Endometrium (tissue), 2 donors: Measurements from ENCODE around the gene TREH.
"Not testable (repeated sequence)": the region's sequence is repeated elsewhere in the genome, so short reads cannot be mapped to it uniquely, and the experiment has no call there.

Experiments used
- FAIRE-seq: peaks from 2 replicates; lab custom pipeline; 2012; peaks lifted over from hg19 to GRCh38; lab: Jason Lieb, UNC
- donor health status: control.
- donor health status: control.

TREH gene

DNA sequence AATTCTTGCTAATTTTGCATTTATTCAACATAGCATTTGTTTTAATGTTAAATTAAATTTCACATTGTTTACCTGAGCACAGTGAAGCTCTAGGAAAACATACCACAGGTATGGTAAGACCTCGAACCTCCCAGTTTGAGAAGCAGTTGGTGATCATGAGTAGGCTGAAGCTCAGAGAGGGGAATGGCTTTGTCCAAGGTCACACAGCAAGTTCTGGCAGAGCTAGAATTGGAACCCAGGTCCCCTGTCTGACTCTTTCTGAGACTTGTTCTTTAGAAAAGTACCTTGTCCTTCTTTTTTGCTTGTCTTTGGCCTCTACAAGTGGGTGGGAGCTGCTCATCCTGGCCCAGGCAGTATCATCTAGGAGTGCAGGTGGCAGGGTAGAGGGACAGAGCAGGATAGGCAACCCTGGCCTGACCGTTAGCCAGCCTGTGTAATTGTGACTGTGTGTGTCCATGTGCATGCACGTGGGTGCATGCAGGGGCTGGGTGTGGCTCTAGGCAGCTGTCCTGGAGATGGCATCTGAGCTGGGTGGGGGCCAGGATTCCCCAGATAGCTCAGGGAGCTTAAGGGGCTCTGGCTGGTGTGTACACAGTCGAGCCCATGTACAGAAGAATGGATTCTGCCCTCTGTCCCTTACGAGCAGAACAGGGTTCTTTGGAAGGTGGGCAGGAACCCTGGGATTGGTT, 50.4 kb downstream of the TREH start:
- no peak for FAIRE-seq

DNA sequence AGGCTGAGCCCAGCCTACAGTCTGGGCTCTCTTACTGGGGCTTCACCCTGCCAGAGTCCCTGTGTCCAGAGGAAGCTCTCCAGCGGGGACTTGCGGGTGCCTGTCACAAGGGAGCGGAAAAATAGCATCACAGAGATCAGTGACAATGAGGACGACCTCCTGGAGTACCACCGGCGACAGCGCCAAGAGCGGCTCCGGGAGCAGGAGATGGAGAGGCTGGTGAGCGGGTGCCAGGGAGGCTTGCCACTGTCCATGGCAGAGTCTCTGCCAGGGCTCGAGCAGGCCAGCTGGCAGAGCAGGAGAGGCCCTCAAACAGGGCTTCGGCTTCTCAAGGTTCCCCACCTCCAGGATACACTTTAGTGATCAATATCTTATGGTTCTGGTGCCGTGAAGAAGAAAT, 51.0 kb downstream of the TREH start:
- no peak for FAIRE-seq

DNA sequence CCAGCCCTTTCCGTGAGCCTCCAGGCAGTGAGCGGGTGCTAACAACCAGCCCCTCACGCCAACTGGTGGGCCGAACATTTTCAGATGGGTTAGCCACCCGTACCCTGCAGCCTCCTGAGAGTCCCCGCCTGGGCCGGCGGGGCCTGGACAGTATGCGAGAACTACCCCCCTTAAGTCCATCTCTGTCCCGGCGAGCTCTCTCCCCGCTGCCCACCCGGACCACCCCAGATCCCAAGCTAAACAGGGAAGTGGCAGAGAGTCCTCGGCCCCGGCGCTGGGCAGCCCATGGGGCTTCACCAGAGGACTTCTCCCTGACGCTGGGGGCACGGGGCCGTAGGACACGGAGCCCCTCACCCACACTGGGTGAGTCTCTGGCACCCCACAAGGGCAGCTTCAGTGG, 51.4 kb downstream of the TREH start:
- no peak for FAIRE-seq

DNA sequence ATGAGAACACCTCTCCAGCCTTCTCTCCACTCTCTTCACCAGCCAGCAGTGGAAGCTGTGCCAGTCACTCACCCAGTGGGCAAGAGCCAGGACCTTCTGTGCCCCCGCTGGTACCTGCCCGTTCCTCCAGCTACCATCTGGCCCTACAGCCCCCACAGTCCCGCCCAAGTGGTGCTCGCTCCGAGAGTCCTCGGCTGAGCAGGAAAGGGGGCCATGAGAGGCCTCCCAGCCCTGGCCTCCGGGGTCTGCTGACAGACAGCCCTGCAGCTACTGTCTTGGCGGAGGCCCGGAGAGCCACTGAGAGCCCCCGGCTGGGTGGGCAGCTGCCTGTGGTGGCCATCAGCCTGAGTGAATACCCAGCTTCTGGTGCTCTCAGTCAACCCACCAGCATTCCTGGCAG, 51.9 kb downstream of the TREH start:
- no peak for FAIRE-seq

DNA sequence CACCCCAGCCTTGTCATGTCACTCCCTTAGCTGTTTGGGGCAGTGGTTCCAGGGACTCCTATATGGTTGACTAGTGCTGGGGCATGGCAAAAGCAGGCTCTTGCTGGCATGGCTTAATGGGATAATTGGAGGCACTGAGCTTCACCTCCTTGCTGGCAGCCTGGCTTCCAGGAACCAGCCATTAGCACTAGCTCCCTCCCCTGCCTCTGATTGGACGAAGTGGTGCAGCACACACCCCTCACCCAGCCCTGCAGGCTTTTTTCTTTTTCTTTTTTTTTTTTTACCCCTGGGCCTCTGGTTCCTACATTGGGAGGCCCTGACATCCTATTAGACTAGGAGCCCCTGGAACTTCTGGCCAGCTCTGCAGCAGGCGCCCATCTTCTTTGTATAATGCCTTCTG, 53.5 kb downstream of the TREH start:
- FAIRE-seq, result no peak

DNA sequence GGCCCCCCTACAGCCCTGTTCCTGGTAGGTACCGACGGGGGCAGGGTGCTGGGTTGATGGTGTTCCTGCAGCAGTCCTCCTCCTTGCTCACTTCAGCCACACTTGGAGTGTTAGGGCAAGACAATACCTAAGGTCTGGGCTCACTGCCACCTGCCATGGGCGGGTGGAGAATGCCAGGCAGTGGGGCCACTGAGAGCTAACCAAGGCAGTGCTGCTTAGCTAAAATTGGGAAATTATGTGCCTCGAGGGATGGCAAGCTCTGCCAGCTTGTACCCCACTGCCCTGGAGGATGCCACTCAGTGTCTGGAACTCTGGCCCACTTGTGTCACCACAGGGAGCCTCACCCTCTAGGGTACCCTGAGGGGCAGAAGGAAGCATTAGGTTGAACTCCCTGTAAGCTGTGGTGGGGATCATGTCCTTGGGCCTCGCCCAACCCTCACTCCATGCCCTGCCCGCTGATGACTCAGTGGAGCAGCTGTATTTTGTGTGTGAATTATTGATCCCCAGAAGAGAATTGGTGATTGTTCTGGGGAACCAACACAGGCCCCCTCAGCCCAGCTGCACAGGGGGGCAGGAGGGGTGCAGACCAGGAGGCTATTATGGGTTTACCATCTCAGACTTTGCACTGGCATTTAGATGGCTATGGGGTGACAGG, 54.3 kb downstream of the TREH start:
- no peak for FAIRE-seq

DNA sequence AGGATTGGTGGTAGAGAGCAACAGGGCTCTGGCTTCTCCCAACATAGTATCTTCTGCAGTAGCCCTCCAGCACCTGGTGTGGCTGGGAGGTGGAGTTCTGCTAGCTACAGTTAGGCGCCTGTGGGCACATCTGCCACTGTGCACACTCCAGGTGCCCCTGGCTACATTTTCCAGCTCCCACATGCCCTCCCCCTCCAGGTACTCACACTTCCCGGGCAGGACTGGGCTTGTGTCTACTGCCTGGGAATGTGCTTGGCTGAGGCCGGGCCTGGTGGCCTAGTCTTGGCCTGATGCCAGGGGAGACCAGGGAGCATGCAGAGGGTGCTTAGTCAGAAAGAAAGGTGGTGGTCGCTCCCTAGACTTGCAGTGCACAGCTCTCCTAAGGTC, 56.2 kb downstream of the TREH start:
- FAIRE-seq, result no peak

DNA sequence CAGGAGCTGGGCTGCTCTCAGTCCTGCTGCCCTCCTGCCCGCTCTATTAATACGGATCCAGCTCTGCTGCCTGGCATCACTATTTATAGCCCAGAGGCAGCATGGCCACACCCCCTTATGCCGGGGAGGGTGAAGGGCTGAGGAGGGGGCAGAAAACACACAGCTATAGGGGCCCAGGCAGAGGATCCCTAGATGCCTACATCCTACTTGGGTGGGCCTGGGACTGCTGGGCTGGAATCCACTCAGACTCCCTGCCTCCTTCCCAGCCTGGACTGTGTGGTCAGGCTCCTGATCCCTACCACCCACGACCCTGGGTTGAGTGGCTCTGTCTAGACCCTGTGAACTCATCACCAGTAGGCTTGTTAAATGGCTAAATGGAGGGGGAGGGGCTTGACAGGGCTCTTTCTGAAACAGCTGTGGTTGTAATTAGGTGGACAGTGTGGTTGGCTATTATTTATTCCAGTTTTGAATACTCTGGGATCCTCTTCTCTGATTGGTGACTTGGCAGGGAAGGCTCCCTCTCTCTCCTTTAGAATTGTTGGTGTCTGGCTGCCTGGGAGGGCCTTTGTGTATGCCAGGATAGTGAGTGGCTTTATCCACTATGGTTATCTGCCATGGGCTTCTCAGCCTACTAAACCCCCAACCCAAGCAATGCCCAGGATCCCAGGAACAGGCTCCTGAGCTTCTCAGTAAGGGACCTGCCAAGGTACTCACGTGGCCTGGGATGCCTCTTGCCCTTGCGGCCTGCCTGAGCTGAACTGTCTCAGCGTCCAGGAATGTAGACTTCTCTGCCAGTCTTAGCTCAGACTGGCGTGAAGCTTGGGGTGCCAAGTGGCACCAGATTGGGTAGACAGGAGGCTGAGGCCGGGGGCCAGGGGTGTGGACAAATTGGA, 56.8 kb downstream of the TREH start:
- no peak for FAIRE-seq

DNA sequence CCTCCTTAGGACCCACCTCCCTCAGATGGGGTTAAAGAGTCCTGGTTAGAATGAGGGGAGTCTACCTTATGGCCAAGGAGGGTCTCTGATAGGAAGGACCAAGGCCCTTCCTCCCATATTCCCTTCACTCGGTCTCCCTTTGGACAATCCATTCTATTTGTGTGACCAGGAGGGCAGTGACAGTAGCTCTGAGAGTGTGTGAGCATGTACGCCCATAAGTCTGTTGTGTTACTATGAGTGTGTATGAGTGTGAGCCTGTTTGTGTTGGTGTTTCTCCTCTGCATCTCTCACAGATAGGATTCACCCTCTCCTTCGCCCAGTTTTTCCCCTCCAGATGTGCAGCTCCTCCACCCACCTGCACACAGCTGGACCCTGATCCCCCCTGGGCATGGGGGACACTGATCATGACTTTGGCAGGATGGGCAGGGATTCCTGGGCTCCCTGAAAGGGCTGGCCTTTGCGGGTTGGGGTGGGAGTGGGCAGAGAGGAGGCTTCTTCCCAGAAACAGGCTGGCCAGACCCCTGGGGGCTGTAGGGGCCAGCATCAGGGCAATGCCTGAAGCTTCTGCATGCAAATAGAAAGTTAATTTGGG, 57.6 kb downstream of the TREH start:
- FAIRE-seq, result no peak

DNA sequence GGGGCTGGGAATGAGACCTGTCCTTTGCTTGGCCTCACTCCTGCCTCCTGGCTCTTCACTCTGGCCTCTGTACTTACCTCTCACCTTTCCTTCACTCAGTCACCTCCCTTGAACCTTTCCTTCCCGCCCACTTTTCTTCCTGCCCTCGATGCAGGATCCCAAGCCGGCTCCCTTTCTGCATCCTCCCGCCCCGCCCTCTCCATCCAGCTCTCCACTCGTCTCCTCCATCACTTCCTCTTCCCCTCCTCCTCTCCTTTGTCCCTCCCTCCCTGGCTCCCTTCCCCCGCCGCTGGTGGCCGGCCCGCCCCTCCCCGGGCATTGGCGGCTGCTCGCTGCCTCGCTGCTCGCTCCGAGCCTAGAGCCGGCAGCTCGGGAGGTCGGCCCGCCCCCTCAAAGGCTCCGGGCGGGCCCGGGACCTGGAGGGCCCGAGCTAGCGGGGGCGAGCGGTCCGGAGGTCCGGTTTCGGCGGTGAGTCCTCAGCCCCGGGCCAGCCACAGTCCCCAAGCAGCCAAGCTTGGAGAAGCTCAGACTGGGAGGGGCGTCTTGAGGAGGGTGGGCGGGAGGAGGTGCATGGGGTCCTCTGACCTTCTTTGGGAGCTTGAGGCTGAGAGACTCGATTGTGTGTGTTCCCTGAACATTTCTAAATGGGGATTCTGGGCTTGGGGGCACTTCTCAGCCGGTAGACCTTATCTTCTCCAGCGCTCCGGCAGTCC, 58.2 kb downstream of the TREH start:
- FAIRE-seq, result no peak

DNA sequence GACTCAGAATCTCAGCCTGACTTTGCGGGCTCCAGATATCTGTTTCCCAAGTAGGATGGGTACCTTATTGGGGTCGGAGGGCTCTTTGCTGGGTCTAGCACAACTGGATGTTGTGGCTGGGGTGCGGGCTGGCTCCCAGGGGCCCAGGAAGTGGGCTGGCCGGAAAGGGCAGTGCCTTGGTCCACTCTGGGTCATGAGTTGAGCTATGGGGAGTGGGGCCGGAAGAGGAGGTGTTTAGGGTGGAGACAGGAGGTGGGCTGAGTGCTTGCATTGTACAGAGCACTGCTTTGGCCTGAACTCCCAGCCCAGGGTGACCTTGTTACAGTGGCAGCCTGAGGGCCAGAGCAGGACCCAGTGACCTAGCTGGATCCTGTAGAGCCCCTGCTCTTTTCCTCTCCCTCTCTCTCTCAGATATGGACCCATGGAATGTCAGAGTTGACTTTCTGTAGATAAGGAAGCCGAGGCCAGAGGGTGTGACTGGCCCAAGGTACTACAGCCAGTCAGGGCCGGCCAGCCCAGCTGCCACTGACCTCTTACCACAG, 58.9 kb downstream of the TREH start:
- FAIRE-seq, result no peak

DNA sequence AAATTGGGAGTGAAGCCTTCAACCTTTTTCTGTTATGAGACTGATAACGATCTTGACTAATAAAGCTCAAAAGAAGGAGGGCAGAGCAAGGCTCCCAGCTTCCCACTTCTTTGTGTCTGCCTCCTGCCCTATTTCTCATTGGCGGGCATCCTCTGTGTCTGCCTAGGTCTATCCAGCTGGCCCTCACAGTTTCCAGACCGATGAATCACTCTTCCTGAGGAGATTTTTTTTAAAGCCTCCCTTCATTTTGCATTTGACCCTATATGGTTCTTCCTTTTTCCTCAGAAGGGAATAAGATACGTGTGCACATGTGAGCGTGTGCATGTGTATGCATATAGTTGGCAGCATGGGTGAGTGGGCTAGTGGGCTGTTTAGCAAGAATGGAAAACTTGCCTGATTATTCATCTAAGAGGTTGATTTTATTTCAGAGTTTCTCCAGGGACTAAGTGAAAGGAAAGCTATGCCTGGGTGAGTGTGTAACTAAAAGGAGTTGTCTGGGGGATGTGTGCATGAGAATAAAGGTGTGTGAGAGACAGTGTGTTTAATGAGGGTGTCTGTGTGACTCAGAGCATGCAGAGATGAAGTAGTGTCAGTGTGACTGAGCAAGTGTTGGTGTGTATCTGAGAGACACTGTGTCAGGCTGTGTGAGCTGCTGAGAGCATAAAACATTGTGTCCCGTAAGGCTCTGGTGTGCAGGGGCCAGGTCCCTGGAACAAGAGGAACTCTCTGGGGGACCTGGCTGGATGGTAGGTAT, 59.8 kb downstream of the TREH start:
- FAIRE-seq, result no peak

DNA sequence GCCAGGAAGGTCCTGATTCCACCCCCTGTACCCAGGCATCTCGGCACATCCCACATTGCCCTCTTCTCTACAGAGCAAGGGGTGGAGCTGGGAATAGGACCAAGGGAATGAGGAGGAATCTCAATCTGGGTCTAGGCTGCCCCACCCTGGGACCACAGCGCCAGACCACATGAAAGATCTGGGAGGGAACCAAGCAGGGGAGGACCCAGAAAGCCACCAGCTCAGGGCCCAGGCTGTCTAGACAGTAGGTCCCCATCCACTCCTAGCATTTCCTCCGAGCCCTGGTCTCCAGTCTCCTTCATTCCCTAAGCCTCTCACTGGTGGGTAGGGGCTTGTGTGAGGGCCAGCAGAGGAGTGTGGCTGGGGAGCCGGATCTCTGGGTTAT, 60.5 kb downstream of the TREH start:
- FAIRE-seq, result no peak

DNA sequence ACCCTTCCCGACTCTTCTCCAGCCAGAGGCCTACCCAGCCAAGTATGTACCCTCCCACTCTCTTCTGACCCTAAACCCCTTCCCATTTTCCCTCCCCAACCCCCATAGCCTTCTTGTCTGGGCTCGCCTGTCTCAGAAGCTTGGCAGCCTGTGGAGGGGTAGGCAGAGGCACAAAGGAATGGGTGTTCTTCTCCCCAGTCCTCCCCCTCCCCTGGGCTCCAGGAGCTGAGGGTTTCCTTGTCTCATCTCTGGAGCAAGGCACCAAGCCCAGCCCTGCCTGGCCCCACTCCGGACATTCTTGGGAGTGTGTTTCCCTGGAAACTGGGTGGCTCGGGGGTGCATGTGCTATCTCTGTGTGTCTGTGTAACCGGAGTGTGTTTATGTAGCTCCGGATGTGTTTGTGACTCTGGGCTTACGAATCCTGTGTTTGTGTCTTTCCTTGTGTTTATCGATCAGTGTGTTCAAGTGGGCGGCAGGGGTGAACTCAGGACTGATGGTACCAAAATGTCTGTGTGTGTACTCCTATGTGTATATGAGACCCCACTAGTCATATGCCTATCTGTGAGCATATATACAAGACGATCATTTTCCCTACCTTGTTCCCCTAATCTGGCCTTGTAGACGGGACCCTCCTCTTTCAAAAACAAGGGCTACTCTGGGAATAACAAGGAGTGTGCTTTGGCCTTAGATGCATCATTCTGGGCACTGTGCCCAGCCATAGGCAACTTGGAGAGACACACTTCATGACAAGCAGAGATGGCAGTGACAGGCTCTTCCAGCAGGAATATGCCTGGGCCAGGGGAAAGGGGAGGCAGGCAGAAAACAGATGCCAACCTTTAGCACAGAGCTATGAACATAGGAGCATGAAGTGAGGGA, 61.1 kb downstream of the TREH start:
- FAIRE-seq, result no peak

DNA sequence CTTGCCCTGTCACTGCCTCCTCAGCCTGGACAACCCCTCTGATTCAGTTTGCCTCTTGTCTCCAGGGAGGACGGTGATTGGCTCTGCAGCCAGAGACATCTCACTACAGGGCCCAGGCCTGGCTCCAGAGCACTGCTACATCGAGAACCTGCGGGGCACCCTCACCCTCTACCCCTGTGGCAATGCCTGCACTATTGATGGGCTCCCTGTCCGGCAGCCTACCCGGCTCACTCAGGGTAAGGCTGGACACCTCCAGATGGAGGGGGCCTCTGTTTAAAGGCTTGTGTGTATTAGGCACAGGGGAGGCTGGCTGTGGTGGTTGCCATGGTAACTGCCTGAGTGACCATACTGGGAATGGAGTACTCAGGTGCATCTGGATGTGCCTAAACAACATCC, 63.5 kb downstream of the TREH start:
- FAIRE-seq, result no peak

DNA sequence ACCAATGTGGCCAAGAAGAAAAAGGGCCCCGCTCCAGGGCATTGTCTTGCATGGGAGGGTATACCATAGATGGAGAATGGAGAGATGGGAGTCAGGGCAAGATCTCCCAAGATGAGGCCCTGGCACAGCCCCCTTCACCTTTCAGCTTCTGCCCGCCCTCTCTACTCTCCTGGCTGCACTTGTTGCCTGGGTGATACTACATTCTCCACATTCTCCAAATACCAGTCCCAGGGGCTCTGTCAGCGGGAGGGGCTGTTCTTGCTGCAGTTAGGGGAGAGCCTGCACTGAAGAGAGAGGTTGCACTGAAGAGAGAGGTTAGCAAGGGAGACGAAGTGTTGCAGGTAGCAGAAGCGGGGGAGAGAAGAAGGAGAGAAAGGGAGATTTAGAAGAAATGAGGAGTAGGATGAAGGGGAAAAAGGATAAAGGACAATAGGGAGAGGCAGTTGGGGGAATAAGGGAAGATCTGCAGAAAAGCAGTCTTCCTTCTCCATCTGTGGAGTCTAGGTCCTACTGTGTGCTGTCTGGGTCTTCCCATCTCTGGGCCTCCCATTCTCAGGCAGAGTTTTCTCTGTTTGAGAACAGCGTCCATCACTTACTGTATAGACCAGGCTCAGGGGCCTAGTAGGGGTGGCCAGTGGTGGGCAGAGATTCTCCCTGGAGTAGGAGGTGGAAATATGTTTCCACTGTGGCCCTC, 64.0 kb downstream of the TREH start:
- FAIRE-seq, result no peak

DNA sequence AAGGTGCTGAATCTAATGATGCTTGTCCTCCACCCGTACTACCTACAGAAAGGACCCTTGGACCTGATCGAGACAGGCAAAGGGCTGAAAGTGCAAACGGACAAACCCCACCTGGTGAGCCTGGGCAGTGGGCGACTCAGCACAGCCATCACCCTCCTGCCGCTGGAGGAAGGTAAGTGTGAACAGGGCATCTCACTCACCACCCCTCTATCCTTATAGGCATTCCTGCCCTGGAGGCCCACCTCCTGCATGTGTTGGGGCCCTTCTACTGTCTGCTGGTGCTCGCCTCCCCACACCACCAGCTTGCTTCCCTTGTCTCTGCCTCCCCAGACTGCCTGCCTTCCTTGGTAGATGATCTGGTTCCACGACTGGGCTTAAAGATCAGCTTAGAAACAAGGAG, 64.9 kb downstream of the TREH start:
- FAIRE-seq, result no peak

DNA sequence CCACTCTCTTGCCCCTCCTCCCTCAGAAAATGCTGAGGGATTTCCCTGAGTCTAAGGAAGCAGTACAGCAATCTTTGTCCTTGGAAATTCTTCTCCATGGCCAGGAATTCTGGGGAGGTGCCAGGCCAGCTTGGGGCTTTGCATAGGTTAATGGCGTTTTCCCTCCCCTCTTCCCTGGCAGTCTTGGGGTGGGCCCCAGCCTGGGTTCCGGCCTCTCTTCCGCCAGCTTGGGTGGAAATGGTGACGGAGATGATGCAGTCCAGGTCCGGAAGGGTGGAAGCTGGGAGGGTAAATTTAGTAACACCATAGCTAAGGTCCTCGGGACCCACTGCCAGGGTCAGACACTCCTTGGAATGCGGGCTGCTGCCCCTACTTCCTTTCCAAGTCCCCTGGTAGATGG, 67.1 kb downstream of the TREH start:
- FAIRE-seq, result no peak

DNA sequence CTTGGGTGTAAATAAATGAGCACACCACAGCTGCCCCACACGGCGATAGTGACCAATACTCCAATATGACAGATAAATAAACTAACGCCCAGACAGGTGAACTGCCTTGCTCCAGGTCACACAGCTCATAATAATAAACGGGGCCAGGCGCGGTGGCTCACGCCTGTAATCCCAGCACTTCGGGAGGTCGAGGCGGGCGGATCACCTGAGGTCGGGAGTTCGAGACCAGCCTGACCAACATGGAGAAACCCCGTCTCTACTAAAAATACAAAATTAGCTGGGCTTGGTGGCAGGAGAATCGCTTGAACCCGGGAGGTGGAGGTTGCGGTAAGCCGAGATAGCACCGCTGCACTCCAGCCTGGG, 68.0 kb downstream of the TREH start:
- FAIRE-seq, result not testable (repeated sequence)
